ENCODE results near the gene UBAC2.

- TF ChIP-seq CTCF (IDR thresholded peaks at IDR 0.05; ENCODE audit: low read depth, low read length, missing input control) = no peak
- peak; percentile 85 for TF ChIP-seq REST (IDR thresholded peaks at IDR 0.05)
- peak; percentile 97 to 99 for TF ChIP-seq RXRA (IDR thresholded peaks at IDR 0.05)
- peak; percentile 67 for TF ChIP-seq MAX (IDR thresholded peaks at IDR 0.05)
- peak; percentile 62 for TF ChIP-seq ATF3 (IDR thresholded peaks at IDR 0.05)
- TF ChIP-seq FOXA2 (IDR thresholded peaks at IDR 0.05) = peak; percentile 45
- peak; percentile 49 to 55 for TF ChIP-seq RAD21 (IDR thresholded peaks at IDR 0.05)
- TF ChIP-seq YY1 (IDR thresholded peaks at IDR 0.05) = peak; percentile 89
- peak in 1 of 2 donors; percentile 68 for TF ChIP-seq GABPA (IDR thresholded peaks at IDR 0.05 in 1 of 2, conservative IDR thresholded peaks at IDR 0.05 in 1 of 2)
These were observed 85.0 kb downstream of the UBAC2 start for GRCh38 chr13:99285432-99286182.
